Measurements from ENCODE around the gene TMEM115. TPM values are rescaled to one million over a fixed set of nuclear protein-coding genes. Genes with fewer than 3 reads are reported as not detected.

The TMEM115 gene
- total RNA-seq, 3 donors from 2014 or later = 25.2 to 27.4 (median 25.4) TPM

DNA sequence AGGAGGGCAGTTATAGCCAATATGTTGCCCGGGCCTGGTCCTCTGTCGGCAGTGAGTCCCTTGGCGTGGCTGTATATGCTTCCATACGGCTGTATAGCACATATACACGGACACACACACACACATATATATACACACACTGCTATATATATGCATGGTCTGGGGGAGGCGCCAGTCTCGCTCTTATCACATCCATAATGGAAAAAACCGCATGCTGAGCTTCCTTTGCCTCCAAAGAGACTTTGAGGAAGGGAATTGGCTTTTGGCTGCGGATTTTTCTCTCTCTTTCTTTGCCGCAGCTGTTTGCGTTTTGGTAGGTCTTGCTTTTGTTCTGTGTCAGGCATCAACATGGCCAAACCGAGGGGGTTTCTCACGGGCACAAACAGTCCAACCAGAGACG is 11.3 kb upstream of the TMEM115 start:
- Mint-ChIP-seq H3K4me1 (ENCODE audit: low read depth) (peaks cover 17% of the 10 kb centered on the region), H3K9me3 (no peaks in the 10 kb centered on the region), H3K36me3 (ENCODE audit: insufficient read depth) (no peaks in the 10 kb centered on the region), H3K27me3 (ENCODE audit: low read depth) (no peaks in the 10 kb centered on the region), H3K4me3 (no peak overlapping the region)
- DNase-seq (no peak), ATAC-seq (no peak)

DNA sequence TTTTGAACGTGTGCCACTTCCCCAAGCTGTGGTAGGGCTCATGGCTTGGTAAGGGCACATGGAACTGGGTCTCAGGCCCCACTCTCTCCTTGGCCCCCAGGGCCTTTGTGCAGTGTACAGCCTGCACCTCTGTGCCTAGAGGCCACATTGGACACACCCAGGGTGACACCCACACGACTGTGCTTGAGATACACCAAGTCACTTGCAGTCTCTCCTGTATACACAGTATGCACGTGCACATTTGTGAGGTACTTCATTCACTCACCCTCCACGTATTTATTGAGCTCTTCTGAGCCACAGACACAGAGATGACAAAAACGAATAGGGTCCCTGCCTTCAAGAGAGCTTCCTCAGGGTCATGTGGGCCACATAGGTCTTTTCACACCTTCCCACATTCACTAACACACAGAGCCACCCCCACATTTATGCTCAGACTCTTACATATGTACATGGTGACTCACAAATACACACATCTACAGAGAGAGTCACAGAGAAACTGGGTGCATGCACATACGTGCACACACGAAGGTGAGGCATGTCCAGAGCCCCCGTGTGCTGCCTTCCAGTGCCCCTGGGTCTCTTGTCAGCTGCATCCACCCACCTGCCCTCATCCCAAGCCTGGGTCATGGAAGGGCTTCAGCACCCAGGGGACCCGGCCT is 9.8 kb upstream of the TMEM115 start:
- Mint-ChIP-seq H3K27me3 (ENCODE audit: low read depth) (no peaks in the 10 kb centered on the region), H3K4me1 (ENCODE audit: low read depth) (peaks cover 21% of the 10 kb centered on the region), H3K4me3 (no peak overlapping the region), H3K36me3 (ENCODE audit: insufficient read depth) (no peaks in the 10 kb centered on the region), H3K9me3 (no peaks in the 10 kb centered on the region)
- DNase-seq (no peak), ATAC-seq (no peak)

DNA sequence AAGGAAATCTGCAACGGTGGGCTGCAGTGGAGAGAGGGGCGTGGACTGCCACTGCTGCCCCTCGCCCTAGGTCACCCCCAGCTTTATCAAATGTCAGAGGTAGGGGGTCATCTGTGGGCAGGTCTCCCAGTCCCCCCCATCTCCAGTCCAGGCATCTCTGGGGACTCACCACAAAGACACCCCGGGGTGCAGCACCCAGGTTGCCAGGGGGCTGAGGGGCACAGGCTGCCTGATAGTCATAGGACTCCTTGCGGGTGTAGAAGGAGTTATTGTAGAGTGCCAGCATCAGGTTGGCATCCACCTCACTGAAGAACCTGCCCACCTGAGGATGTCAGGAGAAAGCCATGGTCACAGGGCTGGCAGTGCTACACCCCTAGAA is 6.5 kb upstream of the TMEM115 start:
- no peaks in the 10 kb centered on the region for H3K9me3 Mint-ChIP-seq
- no peaks in the 10 kb centered on the region for H3K27me3 Mint-ChIP-seq (ENCODE audit: low read depth)
- no peak for ATAC-seq
- DNase-seq = no peak
- H3K36me3 Mint-ChIP-seq (ENCODE audit: insufficient read depth) = no peaks in the 10 kb centered on the region
- H3K4me1 Mint-ChIP-seq (ENCODE audit: low read depth) = peaks cover 17% of the 10 kb centered on the region
- H3K4me3 Mint-ChIP-seq = peak overlapping the region; percentile 82

DNA sequence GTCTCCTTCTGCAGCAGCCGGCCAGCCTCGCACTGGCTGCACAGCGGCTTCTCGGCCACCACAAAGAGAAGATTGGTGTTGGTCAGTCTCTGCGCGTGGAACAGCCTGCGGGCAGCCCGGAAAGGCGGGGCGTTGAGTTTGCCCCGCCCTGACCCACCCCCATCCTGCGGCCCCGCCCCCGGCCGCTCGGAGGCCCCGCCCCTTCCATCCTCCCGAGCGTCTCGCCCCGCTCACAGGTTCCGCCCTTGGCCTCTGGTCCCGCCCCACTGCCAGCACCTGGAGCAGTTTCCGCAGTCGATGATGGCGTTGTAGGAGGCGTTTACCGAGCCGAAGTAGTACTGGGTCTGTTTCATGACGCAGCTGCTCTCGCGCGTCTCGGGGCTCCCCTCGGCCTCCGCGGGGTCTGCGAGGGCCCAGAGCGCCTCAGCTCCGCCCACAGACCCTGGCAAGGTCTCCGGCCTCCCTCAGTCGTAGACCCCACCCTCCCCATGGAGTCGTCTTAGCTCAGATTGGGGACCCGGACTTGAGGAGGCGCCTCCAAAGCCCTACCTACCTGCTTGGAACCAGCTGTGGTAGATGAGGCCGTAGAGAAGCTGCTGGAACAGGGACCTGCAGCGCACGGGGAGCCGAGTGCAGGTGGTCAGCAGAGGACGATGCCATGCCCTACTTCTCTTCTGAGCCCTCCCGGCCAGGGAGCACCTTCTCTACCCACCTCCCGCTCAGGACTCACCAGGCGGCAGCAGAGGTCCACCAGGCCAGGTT is 5.9 kb upstream of the TMEM115 start:
- peak; percentile 97 to 98 for ATAC-seq
- H3K27me3 Mint-ChIP-seq (ENCODE audit: low read depth) = no peaks in the 10 kb centered on the region
- H3K36me3 Mint-ChIP-seq (ENCODE audit: insufficient read depth) = no peaks in the 10 kb centered on the region
- peak; percentile 93 for DNase-seq
- peaks cover 17% of the 10 kb centered on the region for H3K4me1 Mint-ChIP-seq (ENCODE audit: low read depth)
- H3K4me3 Mint-ChIP-seq = peak overlapping the region; percentile 82
- H3K9me3 Mint-ChIP-seq = no peaks in the 10 kb centered on the region

DNA sequence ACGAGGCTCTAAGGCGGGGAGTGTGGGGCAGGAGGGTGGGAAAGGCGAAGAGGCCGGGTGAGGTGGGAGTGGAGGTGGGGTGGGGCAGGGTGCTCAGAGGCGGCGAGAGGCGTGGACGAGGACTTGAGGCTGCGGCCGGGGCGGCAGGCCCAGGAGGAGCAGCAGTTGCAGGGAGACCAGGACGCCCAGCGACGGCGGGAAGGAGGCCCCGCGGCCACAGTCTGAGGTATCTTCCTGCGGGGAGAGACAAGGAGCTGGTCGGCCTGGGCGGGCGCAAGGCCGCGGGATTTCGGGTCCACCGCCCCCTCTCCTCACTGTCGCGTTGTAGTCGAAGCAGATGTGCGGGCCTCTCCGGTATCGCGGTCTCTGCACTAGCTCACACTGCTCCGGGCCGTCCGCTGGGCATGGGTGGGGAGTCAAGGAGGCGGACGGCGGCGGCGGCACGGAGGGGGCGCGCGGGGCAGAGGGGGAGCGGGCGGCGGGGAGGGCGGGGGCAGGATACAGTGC is 5.3 kb upstream of the TMEM115 start:
- no peaks in the 10 kb centered on the region for H3K9me3 Mint-ChIP-seq
- H3K27me3 Mint-ChIP-seq (ENCODE audit: low read depth) = no peaks in the 10 kb centered on the region
- DNase-seq (no peak), ATAC-seq (peak; percentile 31 to 37)
- peaks cover 22% of the 10 kb centered on the region for H3K4me1 Mint-ChIP-seq (ENCODE audit: low read depth)
- no peaks in the 10 kb centered on the region for H3K36me3 Mint-ChIP-seq (ENCODE audit: insufficient read depth)
- peak overlapping the region; percentile 82 for H3K4me3 Mint-ChIP-seq

DNA sequence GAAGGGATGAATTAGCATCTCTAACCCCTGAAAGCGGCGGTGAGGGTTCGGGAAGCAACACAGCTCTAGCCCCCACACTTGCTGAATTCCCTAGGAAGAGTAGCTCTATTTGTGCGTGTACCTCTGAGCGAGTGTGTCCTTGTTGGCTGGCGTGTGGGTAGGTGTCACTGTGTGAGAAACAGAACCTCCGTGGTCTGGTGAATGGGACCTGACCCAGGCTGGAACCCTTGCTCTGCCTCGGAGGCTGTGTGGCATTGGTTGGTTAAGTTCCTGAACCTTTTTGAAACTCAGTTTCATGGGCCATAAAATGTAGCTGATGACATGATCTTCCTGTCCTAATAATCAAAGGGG is 414 bp upstream of the TMEM115 start:
- Mint-ChIP-seq H3K4me3 (peak overlapping the region; percentile 96), H3K27me3 (ENCODE audit: low read depth) (no peaks in the 10 kb centered on the region), H3K36me3 (ENCODE audit: insufficient read depth) (peaks cover 8% of the 10 kb centered on the region), H3K4me1 (ENCODE audit: low read depth) (peaks cover 37% of the 10 kb centered on the region), H3K9me3 (no peaks in the 10 kb centered on the region)
- peak; percentile 8 to 16 for ATAC-seq
- DNase-seq = no peak

DNA sequence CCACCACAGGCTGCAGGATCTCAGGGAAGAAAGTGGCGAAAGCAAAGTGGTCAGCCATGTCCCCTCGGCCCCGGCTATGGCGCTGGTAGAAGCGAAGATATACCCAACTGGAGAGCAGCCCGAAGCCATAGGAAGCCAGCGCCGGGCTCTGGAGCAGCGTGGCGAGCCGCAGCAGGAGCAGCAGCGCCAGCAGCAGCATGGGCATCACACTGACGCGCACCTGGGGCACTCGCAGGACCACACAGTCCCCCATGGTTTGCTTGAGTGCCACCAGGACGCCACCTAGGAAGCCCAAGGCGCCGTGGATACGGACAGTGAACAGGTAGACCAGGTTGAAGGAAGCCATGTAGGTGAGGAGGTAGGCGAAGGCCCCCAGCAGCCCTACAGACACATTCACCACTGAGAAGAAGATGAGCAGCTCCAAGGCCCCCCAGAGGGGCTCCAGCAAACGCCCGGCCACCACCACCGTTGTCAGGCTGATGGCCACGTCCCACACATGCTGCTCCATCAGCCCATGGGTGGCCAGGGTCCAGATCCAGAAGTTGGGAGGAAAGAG is 888 bp downstream of the TMEM115 start:
- Mint-ChIP-seq H3K36me3 (ENCODE audit: insufficient read depth) (peaks cover 16% of the 10 kb centered on the region), H3K4me1 (ENCODE audit: low read depth) (peaks cover 37% of the 10 kb centered on the region), H3K4me3 (peak overlapping the region; percentile 96), H3K9me3 (no peaks in the 10 kb centered on the region), H3K27me3 (ENCODE audit: low read depth) (no peaks in the 10 kb centered on the region)
- DNase-seq (no peak), ATAC-seq (no peak)

DNA sequence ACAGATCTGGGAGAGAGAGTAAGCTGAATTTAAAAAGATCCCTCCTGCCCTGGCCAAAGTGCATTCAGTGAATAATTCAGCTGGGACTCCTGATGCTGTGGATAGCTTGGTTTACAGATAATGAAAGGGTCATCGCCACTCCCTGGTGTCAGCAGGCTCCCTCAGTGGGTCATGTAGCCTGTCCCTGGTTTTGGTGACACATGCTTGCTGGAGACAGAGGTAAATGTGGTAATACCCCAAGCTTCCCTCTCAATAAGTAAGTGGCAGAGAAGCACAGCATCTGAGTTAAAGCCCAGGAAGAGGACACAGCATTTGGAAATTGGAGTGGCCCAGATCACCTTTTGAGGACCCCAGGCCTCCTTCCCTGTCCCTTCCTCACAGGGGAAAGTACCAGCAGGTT is 1.8 kb downstream of the TMEM115 start:
- Mint-ChIP-seq H3K4me1 (ENCODE audit: low read depth) (peaks cover 39% of the 10 kb centered on the region), H3K36me3 (ENCODE audit: insufficient read depth) (peaks cover 16% of the 10 kb centered on the region), H3K27me3 (ENCODE audit: low read depth) (no peaks in the 10 kb centered on the region), H3K4me3 (peak overlapping the region; percentile 96), H3K9me3 (no peaks in the 10 kb centered on the region)
- DNase-seq = no peak
- ATAC-seq = no peak

DNA sequence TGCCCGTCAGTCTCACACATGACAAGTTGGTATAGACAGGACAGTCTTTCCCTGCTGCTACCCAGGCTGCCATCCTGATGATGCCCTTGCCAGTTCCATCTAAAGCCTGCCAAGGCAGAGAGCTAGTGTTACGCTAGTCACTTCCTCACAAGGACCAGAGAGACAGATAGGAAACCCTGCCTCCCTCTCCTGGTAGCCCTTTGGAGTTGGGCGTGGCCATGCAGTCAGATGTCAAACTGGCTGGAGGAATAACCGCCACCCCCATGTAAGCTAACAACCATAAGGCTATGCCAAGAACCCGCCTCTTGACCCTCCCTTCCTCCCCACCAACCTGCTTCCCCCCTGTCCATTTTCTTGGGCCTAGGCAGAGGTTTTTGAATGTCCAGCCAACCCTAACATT is 2.8 kb downstream of the TMEM115 start:
- Mint-ChIP-seq H3K9me3 (no peaks in the 10 kb centered on the region), H3K27me3 (ENCODE audit: low read depth) (no peaks in the 10 kb centered on the region), H3K4me1 (ENCODE audit: low read depth) (peaks cover 40% of the 10 kb centered on the region), H3K36me3 (ENCODE audit: insufficient read depth) (peaks cover 16% of the 10 kb centered on the region), H3K4me3 (peak overlapping the region; percentile 96)
- no peak for ATAC-seq
- no peak for DNase-seq

DNA sequence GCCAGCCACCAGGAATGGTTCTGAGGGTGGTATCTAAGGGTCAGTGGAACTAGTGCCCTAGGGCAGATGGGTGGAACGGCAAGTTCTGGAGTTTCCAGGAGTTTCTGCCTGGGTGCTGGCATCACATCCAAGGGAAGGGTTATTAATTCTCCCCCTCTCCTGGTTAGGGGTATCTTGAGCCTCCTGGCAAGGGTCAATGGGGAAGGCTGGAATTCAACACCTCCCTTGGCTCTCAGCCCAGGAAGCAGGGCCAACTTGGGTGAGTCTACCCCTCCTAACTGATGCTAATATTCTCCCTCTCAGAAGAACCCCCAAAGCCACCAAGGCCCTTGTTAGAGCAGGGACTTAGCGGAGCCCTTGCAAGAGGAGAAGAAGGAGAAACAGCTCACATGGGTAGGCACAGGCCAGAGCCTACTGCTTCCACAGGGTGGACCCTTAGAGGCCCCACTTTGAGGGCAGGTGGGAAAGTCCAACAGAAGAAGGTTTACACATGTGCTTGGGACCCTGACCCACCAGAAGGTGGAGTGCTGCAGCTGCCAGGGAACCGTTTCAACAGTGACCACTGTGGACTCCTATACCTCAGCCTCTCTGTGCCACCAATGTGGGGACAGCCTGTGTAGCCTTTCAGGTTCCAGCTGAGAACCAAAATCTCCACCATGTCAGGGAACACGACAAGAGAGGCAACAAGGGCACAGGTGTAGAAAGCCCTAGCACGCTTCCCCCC is 3.3 kb downstream of the TMEM115 start:
- H3K4me1 Mint-ChIP-seq (ENCODE audit: low read depth) = peaks cover 46% of the 10 kb centered on the region
- DNase-seq (no peak), ATAC-seq (no peak)
- H3K27me3 Mint-ChIP-seq (ENCODE audit: low read depth) = no peaks in the 10 kb centered on the region
- H3K4me3 Mint-ChIP-seq = peak overlapping the region; percentile 96
- H3K9me3 Mint-ChIP-seq = no peaks in the 10 kb centered on the region
- H3K36me3 Mint-ChIP-seq (ENCODE audit: insufficient read depth) = peaks cover 17% of the 10 kb centered on the region

DNA sequence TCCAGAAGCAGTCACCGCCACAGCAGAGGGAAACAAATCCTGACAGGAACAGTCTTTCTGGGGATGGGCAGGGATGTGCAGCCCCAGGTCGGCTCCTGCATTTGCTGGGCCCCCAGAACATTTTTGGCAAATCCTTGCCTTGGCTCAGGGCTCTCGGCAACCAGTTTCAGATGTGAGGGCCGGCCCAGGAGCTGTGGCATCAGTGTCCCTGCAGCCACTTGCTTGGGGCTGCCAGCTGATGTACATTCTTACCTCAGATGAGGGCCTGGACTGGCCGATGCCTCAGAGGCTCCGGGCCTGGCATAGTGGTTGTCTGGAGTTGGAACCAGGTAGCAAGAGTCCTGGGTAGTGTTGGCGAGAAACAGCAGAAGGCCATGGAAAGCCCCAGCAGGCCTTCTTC is 4.5 kb downstream of the TMEM115 start:
- no peaks in the 10 kb centered on the region for H3K27me3 Mint-ChIP-seq (ENCODE audit: low read depth)
- H3K4me1 Mint-ChIP-seq (ENCODE audit: low read depth) = peaks cover 52% of the 10 kb centered on the region
- no peaks in the 10 kb centered on the region for H3K9me3 Mint-ChIP-seq
- ATAC-seq (no peak), DNase-seq (no peak)
- peaks cover 21% of the 10 kb centered on the region for H3K36me3 Mint-ChIP-seq (ENCODE audit: insufficient read depth)
- no peak overlapping the region for H3K4me3 Mint-ChIP-seq

DNA sequence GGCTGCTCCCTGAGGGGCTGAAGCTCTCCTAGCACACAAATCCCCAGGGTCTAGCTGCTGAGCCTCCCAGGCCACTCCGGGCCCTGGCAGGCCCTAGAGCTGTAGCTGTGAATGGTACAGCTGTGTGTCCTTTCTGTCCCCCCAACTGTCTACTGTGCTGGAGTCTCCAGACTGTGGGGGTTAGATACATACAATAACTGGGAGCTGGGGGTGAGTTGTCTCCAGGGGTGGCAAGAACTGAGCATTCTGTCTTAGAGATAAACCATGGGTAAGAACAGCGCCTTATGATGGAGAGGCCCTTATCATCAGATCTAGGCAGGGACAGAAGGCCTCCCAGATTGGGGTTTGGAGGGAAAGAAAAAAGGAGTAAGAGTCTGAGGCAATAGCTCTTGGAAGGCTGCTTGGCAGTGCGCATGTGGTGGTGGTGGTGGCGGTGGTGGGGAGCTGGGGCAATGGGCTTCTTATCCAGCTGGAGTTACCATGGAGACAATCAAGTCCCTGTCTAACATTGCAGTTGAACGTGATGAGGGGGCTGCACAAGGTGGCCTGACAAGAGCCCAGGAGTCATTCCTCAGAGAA is 5.0 kb downstream of the TMEM115 start:
- ATAC-seq (no peak), DNase-seq (no peak)
- peaks cover 52% of the 10 kb centered on the region for H3K4me1 Mint-ChIP-seq (ENCODE audit: low read depth)
- no peaks in the 10 kb centered on the region for H3K27me3 Mint-ChIP-seq (ENCODE audit: low read depth)
- no peaks in the 10 kb centered on the region for H3K9me3 Mint-ChIP-seq
- H3K4me3 Mint-ChIP-seq = no peak overlapping the region
- H3K36me3 Mint-ChIP-seq (ENCODE audit: insufficient read depth) = peaks cover 21% of the 10 kb centered on the region

DNA sequence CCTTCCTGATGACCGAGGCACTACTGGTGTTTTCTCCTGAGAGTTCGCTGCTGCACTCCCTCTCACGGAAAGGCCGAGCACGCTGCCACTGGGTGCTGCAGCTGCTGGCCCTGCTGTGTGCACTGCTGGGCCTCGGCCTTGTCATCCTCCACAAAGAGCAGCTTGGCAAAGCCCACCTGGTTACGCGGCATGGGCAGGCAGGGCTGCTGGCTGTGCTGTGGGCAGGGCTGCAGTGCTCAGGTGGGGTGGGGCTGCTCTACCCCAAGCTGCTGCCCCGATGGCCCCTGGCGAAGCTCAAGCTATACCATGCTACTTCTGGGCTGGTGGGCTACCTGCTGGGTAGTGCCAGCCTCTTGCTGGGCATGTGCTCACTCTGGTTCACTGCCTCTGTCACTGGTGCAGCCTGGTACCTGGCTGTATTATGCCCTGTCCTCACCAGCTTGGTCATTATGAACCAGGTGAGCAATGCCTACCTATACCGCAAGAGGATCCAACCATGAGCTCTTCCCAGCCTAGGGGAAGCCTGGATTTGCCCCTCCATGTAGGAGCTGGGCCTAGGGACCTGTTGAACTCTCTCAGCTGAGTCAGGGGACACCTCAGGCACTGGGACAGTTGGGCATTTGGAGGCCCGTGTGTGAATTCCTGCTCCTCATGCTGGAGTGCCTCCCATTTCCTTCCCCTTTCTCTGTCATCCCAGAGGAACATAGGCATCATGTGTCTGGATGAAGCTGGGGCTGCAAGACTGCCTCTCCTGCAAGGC is 5.9 kb downstream of the TMEM115 start:
- no peak for DNase-seq
- no peak for ATAC-seq
- no peaks in the 10 kb centered on the region for H3K27me3 Mint-ChIP-seq (ENCODE audit: low read depth)
- no peak overlapping the region for H3K4me3 Mint-ChIP-seq
- peaks cover 59% of the 10 kb centered on the region for H3K4me1 Mint-ChIP-seq (ENCODE audit: low read depth)
- peaks cover 24% of the 10 kb centered on the region for H3K36me3 Mint-ChIP-seq (ENCODE audit: insufficient read depth)
- H3K9me3 Mint-ChIP-seq = no peaks in the 10 kb centered on the region
